Activated CD4-positive, CD25-positive, alpha-beta regulatory T cell treated with anti-CD3 and anti-CD28 coated beads, Interleukin-2, amount 50 U/mL, for 72 hours (primary cell): ENCODE data around the gene TNIK.

Source experiments
- DNase-seq: peaks from one replicate; pipeline ENCODE4 v3.0.0; 2021

TNIK gene

GRCh38 chr3:171058873-171059603 is 401.2 kb downstream of the TNIK start:
- DNase-seq: no peak

DNA sequence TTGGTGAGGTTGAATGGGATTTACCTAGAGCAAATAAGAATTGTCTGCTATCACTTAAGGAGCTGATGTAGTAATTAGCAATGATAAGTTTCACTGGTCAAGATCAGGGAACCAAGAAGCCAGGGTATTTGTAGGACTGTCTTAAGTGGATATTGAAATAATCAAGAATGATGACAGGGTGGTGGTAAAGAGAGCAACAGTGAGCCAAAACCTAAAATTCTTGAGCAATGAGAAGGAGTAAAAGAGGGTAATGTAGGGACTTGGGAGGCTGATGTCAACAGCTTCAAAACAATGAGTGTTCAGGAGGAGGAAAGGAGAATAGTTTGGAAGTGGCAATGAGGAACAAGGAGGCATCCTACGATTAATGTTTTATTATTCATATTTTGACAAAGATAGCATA is 402.1 kb downstream of the TNIK start:
- no peak for DNase-seq

DNA sequence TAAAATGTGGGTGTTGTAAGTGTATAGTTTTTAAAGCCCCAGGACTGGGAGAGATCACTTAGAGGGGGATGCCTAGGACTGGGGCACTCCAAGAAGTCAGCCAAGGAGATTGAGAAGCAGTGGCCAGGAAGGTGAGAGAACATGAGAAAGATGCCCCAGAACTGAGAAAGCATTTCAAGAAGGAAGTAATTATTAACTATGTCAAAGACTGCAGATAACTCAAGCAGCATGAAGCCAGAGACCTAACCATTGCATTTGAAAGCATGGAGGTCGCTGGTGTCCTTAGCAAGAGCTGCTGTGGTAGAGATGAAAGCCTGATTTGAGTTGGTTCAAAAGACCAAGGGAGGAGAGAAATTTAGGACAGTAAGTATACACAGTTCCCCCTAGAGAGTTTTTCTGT is 403.1 kb downstream of the TNIK start:
- no peak for DNase-seq

DNA sequence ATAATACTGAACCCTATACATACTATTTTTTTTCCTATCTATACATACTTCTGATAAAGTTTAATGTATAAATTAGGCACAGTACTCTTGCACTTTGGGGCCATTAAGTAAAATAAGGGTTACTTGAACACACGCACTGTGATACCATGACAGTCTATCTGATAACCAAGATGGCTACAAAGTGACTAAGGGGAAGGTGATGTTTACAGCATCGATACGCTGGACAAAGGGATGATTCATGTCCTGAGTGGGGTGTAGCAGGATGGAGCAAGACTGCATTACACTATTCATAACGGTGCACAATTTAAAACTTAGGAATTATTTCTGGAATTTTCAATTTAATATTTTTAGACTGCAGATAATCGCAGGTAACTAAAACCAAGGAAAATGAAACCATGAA is 403.7 kb downstream of the TNIK start:
- no peak for DNase-seq

DNA sequence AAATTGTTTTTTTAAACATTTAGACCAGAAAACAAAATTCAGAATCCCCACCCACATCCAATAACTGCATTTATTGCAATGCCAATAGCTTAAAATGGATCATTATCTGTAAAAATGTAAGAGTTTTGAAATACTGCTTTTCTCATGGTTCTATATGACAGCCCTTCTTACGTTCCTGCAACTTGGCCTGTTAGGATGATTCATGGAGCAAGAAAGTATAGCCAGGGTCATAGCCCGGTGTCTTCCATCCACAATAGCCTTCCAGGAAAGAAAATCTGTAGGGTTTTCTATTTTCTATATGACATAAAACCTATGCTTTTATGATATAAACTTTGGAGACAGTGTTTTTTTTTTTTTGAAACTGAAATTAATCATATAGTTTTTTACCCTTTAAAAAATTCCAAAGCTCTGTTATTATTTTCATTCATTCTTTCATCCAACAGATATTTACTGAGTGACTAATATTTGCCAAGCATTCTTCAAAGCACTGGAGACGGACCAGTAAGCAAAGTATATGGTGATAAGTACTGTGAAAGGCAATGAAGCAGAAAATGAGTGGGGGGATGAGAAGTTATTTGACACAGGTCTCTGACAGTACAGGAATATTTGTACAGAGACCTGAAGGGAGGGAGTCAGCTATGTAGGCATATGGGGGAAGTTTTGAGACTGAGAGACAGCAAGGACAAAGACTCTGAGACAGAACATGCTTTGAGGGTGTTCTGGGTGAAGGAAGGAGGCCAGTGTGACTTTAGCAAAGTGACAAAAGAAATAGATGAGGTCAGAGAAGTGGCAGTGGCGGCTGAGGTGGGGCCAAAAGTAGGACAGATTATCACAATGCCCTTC is 404.6 kb downstream of the TNIK start:
- no peak for DNase-seq

GRCh38 chr3:171054921-171055320 is 405.3 kb downstream of the TNIK start:
- DNase-seq: no peak

DNA sequence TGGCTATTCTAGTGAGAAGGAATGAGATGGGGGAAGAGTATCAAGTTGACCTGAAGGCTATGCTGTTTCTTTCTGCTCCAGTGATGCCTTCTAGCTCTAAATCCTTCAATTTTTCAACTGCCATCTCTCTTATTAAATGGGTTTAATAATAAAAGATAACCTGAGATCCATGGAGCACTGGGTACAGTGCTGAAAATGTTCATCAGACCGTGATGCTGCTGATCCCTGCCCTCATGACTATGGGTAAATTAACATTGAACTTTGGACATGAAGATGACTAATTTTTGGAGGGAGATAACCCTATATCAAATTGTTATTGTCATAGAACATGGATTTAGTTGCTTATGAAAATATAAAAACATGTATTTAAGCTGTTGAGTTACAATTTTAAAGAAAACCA is 406.0 kb downstream of the TNIK start:
- DNase-seq: no peak

GRCh38 chr3:171049861-171050444 is 410.3 kb downstream of the TNIK start:
- no peak for DNase-seq

DNA sequence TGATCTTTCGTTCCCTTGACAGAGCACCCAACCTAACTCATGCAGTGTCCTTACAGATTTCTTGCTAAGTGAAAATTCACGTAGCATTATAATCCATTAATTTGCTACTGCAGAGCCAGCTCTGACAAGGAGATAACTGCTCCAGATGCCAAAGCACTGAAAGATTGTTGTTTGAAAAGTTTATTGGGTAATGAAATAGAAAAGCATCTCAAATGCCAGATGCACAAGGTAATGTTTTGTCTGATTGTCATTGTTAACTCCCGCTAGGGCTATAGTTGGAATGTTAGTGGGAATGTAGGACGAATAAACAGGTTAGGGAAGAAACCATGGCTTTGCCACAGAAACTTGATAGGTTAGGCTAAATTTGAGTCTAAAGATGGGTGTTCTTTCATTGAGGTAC is 413.4 kb downstream of the TNIK start:
- DNase-seq: no peak

GRCh38 chr3:171044835-171045793 is 415.1 kb downstream of the TNIK start:
- no peak for DNase-seq

GRCh38 chr3:171044384-171044783 is 415.8 kb downstream of the TNIK start:
- no peak for DNase-seq

DNA sequence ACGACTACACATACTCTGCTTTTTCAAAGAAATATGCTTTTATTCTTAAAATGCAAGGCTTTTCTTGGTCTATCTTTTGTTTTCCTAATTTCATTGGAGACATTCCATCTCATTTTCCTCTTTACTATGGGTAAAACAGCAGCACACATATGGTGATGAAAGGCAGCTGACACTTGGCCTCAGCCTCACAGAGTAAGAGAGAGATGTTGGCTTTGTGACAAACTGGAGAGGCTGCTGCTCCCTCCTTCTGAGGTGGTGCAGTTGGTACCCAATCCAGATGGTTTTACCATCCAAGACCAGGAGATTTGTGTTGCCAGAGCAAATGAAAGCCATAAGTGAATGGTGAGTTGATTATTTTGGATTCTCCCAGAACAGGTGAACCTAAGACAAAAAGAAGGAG is 420.5 kb downstream of the TNIK start:
- no peak for DNase-seq

DNA sequence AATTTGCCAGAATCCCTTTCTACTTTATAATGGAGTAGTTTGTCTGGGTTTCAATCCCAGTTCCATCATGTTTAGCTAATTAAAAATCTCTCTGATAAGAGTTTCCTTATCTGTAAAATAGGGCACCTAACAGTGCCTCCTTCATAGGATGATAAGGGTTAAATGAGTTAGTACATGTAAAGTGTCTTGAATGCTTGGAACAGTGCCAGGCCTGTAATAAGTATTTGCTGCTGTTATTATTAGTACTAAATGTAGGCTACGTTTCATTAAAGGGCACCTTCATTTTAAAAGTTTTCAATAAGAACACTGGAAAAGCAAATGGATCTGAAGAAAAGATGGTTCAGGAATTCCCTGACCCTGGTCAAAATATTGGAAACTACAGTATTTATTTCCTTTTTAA is 421.9 kb downstream of the TNIK start:
- DNase-seq: no peak

DNA sequence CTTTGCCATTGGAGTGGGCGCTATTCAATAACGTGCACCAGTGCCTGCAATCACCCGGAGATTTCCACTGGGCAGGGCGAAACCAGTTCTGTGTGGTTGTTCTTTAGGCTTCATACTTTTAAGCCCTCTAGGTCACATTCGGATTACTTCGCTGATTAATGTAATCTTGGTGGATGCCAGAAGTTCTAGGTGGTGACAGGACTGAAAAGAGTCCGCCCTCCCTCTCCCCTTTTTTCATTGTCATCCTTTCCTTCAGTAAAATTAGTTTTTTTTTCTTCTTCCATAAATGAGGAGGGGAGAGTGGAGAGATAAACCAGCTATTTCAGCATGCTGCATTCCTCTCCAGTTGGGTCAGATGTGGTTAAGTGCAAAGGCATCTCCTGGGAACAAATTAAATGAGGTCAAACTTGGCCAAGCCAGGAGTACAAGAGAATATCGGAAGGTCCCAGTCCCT is 431.4 kb downstream of the TNIK start:
- no peak for DNase-seq

DNA sequence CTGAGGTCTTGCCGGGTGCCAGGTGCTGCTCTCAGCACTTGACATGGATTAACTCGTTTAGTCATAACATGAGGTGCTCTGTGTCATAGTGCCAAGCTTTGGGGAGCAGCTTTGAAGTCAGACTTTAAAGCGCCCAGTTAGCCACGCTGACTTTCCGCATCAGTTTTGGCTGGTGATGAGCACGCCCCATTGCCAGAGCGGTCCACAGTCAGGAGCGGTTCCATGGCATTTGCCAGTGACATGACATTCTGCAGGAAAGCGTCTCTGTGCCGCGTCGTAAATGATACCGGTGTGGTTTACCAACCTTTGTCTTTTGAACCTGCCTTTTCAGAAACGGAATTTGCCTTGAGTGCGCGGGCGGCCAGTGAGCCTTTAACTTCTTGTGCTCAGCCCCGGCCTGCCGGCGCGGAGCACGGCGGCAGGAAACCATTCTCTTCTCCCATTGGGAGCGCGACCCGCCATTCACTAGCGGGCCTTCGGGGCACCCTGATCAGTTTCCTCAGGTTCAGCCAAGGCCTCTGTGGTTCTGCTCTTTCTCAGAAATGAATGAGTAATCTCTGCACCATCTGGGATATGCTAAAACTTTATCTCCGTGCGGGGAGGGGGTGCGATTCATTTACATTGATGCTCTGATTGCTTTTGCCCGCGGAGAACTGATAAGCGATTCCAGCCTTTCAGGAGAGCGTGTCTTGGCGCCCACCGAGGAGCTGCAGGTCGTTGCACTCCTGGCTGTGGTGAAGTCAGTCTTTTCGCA is 432.0 kb downstream of the TNIK start:
- DNase-seq: peak; percentile 53

DNA sequence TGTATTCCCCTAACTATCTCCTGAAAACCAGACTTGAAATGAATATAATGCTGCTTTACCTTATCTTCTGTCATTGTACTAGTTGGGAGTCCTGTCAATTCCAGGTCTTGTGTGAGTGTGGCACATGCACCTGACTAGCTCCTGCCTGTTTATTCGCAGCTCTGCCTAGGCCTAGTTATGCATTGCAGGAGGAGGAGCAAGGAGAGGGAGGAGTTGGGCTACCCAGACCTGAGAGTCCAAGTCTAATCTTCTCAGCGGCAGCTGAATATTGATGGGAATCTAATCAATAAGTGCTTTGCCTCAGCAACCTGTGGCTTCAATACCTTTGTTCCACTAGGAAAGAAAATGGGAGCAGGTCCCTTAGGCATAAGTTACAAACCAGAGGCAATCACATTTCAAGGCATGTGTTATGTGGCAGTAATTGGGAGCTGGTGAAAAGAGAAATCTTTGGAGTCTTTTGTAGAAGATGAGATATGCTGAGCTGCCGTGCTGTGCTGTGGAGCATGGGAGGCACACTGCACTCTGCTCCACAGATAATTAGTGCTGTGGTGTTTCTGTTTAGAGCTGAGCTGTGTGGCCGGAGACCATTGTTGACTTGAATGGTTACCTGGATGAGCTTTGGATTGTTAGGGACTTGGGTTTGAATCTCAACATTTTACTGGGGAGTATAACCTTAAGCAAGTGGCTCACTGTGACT is 433.5 kb downstream of the TNIK start, which contains the start of gene SLC2A2:
SLC2A2 (minus strand) TSS at position 124 of the 697 bp plus-strand sequence; CDS start at position 74, 50 bp downstream.
- no peak for DNase-seq

GRCh38 chr3:171023566-171023965 is 436.6 kb downstream of the TNIK start:
- DNase-seq: no peak

GRCh38 chr3:171021377-171021776 is 438.8 kb downstream of the TNIK start:
- DNase-seq: no peak

GRCh38 chr3:171018156-171018935 is 441.9 kb downstream of the TNIK start:
- no peak for DNase-seq
